Measurements from ENCODE around the gene CAPN5. TPM values are rescaled to one million over a fixed set of nuclear protein-coding genes. Genes with fewer than 3 reads are reported as not detected.

The CAPN5 gene
- total RNA-seq, 1 donor from 2014 or later, result 0.71 TPM

DNA sequence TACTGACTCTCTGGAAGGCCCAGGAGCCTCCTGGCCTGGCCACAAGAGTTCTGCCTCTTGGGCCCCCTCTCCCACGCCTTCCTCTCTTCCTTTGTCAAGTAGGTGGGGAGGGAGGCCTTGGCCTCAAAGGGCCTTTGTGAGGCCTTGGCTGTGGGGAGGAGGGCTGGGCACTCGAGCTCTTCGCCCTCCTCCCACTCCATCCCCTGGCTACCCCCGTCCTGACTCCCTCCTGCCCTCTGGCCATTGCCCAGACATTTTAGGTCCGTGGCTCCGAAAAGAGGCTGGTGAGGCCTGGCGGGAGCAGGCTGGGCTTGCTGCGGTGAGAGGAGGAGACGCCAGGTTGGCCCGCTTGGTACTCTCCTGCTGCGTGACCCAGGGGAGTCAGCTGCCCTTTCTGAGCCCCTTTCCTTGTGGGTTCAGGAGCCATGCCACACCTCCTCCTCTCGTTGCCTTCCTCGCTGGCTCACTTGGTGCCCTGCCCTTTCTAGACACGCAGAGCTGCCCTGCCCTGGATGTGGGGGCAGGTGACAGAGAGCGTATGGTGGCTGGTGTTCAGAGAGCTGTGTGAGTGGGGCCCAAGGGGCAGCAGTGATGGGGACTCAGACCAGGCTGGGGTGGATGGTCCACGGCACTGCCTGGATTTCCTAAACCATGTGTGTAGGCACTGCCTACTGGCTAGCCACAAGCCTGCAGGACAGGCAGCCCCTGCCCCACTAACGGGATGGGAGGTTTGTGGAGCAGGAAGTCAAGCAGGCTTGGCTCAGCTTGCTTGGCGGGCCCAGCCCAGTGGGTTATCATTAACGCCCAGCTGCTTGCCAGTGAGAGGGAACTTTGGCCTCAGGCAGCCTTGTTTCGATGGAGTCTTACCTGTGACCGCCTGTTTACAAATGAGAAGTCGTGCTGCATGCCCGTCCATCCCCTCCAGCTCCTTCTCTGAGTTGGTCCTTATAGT lies 20.0 kb downstream of the CAPN5 start:
- ATAC-seq (ENCODE audit: low read depth), result no peak
- ChIA-PET CTCF (no interaction called here), POLR2A (no interaction called here)
- TF ChIP-seq, protein P1, sequence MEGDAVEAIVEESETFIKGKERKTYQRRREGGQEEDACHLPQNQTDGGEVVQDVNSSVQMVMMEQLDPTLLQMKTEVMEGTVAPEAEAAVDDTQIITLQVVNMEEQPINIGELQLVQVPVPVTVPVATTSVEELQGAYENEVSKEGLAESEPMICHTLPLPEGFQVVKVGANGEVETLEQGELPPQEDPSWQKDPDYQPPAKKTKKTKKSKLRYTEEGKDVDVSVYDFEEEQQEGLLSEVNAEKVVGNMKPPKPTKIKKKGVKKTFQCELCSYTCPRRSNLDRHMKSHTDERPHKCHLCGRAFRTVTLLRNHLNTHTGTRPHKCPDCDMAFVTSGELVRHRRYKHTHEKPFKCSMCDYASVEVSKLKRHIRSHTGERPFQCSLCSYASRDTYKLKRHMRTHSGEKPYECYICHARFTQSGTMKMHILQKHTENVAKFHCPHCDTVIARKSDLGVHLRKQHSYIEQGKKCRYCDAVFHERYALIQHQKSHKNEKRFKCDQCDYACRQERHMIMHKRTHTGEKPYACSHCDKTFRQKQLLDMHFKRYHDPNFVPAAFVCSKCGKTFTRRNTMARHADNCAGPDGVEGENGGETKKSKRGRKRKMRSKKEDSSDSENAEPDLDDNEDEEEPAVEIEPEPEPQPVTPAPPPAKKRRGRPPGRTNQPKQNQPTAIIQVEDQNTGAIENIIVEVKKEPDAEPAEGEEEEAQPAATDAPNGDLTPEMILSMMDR (IDR thresholded peaks at IDR 0.05), result no peak
- Mint-ChIP-seq H3K4me3 (no peak overlapping the region), H3K36me3 (ENCODE audit: low read depth) (no peaks in the 10 kb centered on the region), H3K9me3 (no peaks in the 10 kb centered on the region), H3K4me1 (peaks cover 7% of the 10 kb centered on the region), H3K27me3 (no peaks in the 10 kb centered on the region), H3K27ac (no peak overlapping the region)
- no peak for DNase-seq
- intact Hi-C loops (cut with micrococcal nuclease), result no loop called here

- Mint-ChIP-seq H3K27ac (no peak overlapping the region), H3K36me3 (ENCODE audit: low read depth) (no peaks in the 10 kb centered on the region), H3K9me3 (no peaks in the 10 kb centered on the region), H3K4me3 (no peak overlapping the region), H3K4me1 (peaks cover 2% of the 10 kb centered on the region), H3K27me3 (no peaks in the 10 kb centered on the region)
- ATAC-seq (ENCODE audit: low read depth) (no peak), DNase-seq (no peak)
- ChIA-PET CTCF (no interaction called here), POLR2A (no interaction called here)
- intact Hi-C loops (cut with micrococcal nuclease), result no loop called here
- TF ChIP-seq, protein P1 (IDR thresholded peaks at IDR 0.05), result no peak
Observed at GRCh38 chr11:77087723-77088225, 21.0 kb downstream of the CAPN5 start.

- Mint-ChIP-seq H3K36me3 (ENCODE audit: low read depth) (no peaks in the 10 kb centered on the region), H3K4me3 (no peak overlapping the region), H3K4me1 (no peaks in the 10 kb centered on the region), H3K9me3 (no peaks in the 10 kb centered on the region), H3K27ac (no peak overlapping the region), H3K27me3 (no peaks in the 10 kb centered on the region)
- no peak for DNase-seq
- no peak for ATAC-seq (ENCODE audit: low read depth)
- intact Hi-C loops (cut with micrococcal nuclease), result no loop called here
- CTCF ChIA-PET, result interaction anchor here (5.2 kb wide), 1 partner anchor 169 kb away, joined by 52 read pairs; no protein-coding TSS in a partner anchor
- TF ChIP-seq, protein P1 (IDR thresholded peaks at IDR 0.05), result no peak
- POLR2A ChIA-PET, result no interaction called here
Observed at GRCh38 chr11:77088236-77089003, 21.6 kb downstream of the CAPN5 start.

DNA sequence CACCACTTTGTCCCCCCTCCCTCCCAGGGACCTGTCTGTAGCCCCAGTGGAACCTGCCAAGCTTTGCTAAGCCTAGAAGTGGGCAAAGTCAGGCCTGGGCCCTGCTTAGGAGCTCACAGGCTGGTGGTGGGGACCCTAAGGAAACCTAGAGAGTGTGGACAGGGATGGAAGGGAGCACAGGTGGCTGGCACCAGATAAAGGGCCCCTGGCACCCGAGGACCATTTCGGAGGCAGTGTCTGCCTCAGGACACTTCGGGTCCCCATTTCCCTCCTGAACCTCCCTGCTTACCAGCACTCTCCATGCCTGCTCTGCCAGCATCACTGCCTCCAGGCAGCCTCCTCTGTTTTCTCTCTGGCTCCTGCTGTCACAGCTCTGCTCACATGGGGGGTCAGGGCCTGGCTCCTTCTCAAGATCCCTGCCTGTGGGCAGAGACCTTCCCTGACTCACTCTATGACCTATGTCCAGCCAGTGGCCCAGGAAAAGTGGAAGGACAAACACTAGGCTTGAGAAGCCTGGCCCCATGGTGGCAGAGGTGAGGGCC lies 22.3 kb downstream of the CAPN5 start:
- Mint-ChIP-seq H3K9me3 (no peaks in the 10 kb centered on the region), H3K4me1 (no peaks in the 10 kb centered on the region), H3K4me3 (no peak overlapping the region), H3K27ac (no peak overlapping the region), H3K27me3 (no peaks in the 10 kb centered on the region), H3K36me3 (ENCODE audit: low read depth) (no peaks in the 10 kb centered on the region)
- TF ChIP-seq, protein P1 (IDR thresholded peaks at IDR 0.05), result no peak
- ATAC-seq (ENCODE audit: low read depth), result no peak
- ChIA-PET CTCF (interaction anchor here (5.2 kb wide), 1 partner anchor 169 kb away, joined by 52 read pairs; no protein-coding TSS in a partner anchor), POLR2A (no interaction called here)
- DNase-seq, result no peak
- intact Hi-C loops (cut with micrococcal nuclease), result no loop called here

DNA sequence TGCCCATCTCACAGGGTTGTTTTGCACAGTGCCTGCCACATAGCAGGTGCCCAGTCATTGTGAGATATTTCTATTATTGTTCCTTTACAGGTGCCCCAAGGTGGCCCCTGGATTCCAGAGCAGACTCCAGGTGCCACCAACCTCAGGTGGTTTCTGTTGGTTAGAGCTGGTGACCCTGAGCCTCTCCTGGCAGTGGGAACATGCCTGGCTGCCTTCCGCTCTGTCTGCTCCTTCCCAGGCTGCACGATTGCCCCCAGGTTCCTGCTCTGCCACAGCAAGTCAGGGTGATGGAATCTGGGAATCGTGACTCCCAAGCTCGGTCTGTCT lies 23.2 kb downstream of the CAPN5 start:
- Mint-ChIP-seq H3K4me3 (no peak overlapping the region), H3K27ac (no peak overlapping the region), H3K36me3 (ENCODE audit: low read depth) (no peaks in the 10 kb centered on the region), H3K27me3 (no peaks in the 10 kb centered on the region), H3K4me1 (no peaks in the 10 kb centered on the region), H3K9me3 (no peaks in the 10 kb centered on the region)
- no peak for ATAC-seq (ENCODE audit: low read depth)
- ChIA-PET CTCF (interaction anchor here (1.0 to 5.2 kb wide), 4 partner anchors 16 to 356 kb away, joined by 3 to 52 read pairs (median 23); no protein-coding TSS in a partner anchor), POLR2A (no interaction called here)
- no peak for DNase-seq
- intact Hi-C loops (cut with micrococcal nuclease), result no loop called here
- TF ChIP-seq, protein P1 (IDR thresholded peaks at IDR 0.05), result no peak
